Rectal smooth muscle tissue (tissue), 1 donor: ENCODE data around the gene MAT1A.

Experiments
- H3K27ac ChIP-seq: one replicate; pipeline ENCODE4 v1.7.0; 2013; ENCODE audit warnings: low read depth, low read length, inconsistent platforms
- H3K27me3 ChIP-seq: one replicate; pipeline ENCODE4 v1.7.0; 2013; ENCODE audit warnings: low read length; ENCODE audit not compliant: control insufficient read depth, insufficient read depth
- H3K36me3 ChIP-seq: one replicate; pipeline ENCODE4 v1.7.0; 2013; ENCODE audit warnings: low read length; ENCODE audit not compliant: control insufficient read depth, insufficient read depth
- H3K4me1 ChIP-seq: one replicate; pipeline ENCODE4 v1.7.0; 2013; ENCODE audit warnings: low read length; ENCODE audit not compliant: control insufficient read depth, insufficient read depth
- H3K4me3 ChIP-seq: one replicate; pipeline ENCODE4 v1.7.0; 2013; ENCODE audit warnings: low read length
- H3K9ac ChIP-seq: one replicate; pipeline ENCODE4 v1.7.0; 2013; ENCODE audit warnings: low read length

The MAT1A gene

DNA sequence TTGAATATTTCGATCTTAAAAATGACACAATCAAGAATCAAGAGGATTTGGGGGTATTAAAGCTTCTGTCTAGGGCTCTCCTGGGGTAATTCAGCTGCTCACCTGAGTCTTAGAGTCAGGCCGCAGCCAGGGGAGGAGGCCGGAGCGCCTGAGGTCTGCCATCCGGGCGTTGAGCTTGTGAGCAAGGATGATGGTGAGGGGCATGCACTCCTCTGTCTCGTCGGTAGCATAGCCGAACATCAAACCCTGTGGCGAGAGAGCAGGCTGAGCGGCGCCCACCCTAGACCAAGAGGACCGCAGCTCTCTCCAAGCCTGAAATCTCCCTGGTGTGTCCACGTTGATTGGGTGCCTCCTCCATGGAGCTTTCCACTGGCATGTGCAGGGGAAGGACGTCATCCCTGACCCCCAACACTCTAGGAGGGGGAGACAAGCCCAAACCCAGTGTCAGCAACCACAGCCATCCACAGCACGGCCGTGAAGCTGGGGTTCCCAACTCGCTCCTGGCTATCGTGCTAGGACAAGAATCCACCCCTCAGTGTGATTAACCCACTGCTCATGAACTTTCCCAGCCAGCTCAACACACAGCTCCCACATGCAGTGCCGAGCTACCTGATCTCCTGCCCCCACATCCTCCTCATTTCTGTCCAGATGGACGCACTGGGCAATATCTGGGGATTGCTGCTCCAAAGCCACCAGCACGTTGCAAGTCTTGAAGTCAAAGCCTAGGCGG, 9.2 kb downstream of the MAT1A start:
- H3K36me3 ChIP-seq = no peaks in the 10 kb centered on the region
- H3K27me3 ChIP-seq = no peaks in the 10 kb centered on the region
- no peaks in the 10 kb centered on the region for H3K4me1 ChIP-seq
- no peak overlapping the region for H3K27ac ChIP-seq
- no peak overlapping the region for H3K4me3 ChIP-seq
- no peak overlapping the region for H3K9ac ChIP-seq

DNA sequence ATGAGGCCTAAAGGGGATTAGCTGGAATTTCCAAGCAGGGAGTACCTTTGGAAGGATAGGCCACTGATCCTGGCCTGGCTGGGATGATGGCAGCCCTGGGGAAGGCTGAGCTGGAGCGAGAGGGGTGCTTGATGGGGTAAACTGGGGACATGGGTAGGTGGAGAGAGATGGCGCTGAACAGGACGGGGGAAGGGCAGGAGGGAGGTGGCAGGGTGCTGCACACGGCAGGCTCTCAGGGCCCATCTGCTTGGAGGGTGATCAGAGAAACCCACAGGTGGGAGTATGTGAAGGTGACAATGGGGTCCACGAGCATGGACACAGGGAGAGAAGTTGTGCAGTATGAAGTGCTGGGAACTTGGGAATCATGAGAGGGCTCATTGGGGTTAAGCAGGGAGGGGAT, 10.3 kb downstream of the MAT1A start:
- H3K4me3 ChIP-seq = no peak overlapping the region
- H3K9ac ChIP-seq = no peak overlapping the region
- H3K4me1 ChIP-seq = no peaks in the 10 kb centered on the region
- H3K36me3 ChIP-seq = no peaks in the 10 kb centered on the region
- H3K27me3 ChIP-seq = no peaks in the 10 kb centered on the region
- H3K27ac ChIP-seq = no peak overlapping the region

DNA sequence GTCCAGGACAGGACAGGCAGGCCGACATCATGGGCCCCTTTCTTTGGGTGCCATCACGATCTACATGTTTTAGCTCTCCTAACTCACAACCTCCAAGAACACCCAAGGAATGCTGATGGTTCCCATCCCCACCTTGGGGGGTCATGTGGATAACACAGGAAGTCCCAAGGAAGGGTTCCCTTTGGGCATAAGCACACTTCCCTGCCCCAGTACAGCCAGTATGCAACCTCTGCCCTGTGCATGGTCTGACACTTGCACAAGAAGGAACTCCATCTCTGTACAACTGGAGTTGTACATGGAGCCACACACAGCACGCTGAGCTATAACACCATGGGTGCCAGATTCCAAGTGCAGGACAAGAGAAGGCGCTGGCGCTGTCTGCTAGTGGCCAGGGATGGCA, 11.0 kb downstream of the MAT1A start:
- no peaks in the 10 kb centered on the region for H3K4me1 ChIP-seq
- H3K27ac ChIP-seq = no peak overlapping the region
- no peaks in the 10 kb centered on the region for H3K27me3 ChIP-seq
- no peak overlapping the region for H3K9ac ChIP-seq
- H3K4me3 ChIP-seq = no peak overlapping the region
- no peaks in the 10 kb centered on the region for H3K36me3 ChIP-seq

DNA sequence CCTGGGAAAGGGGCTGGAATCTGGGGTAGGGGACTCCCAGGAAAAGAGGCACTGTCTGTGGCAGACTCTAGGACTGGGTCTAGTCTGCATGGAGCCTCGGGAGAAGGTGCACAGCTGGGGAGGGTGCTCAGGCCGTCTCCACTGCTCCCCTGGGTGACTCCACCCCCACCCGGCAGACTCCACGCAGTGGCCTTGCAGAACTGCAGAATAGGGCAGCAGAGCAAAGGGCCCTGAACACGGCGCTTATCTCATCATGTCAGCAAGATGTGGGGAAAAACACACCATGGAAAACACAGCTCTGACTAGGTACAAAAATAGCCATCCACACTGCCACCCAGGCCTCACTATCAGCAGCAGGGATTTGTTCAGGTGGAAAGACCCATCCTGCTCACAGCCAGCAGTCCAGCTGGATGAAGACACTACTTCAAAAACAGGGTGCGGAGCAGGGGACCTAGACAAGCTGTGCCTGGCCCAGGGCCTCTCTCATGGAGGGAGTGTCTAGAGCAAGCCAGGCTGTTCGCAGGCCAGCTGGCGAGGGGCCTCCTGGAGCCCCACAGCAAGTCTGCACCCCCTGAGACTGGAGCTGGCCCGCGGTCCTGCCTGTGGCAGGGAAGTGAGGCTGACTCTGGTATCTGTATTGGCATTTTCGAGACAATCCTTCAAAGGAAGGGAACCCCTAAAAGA, 11.7 kb downstream of the MAT1A start:
- Histone ChIP-seq H3K9ac (no peak overlapping the region), H3K27me3 (no peaks in the 10 kb centered on the region), H3K4me3 (no peak overlapping the region), H3K36me3 (no peaks in the 10 kb centered on the region), H3K27ac (no peak overlapping the region), H3K4me1 (no peaks in the 10 kb centered on the region)

DNA sequence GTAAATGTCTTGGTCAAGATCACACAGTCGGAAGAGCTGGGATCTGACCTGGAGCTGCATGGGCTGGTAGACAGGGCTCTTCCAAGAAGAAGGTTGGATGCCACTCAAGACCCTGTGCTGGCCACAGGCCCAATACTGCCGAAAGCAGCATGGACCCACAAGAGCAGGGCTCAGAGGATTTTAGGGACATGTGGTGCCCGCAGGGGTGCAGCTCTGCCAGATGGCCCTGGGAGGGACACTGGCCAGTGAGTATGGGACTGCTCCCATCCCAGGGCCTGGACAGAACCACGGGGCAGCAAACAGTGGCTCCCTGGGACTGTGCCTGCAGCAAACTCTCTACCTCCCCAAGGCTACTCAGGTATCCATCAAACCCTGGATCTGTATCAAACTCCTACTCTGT, 12.4 kb downstream of the MAT1A start:
- Histone ChIP-seq H3K36me3 (no peaks in the 10 kb centered on the region), H3K9ac (no peak overlapping the region), H3K4me3 (no peak overlapping the region), H3K27me3 (no peaks in the 10 kb centered on the region), H3K4me1 (no peaks in the 10 kb centered on the region), H3K27ac (no peak overlapping the region)

DNA sequence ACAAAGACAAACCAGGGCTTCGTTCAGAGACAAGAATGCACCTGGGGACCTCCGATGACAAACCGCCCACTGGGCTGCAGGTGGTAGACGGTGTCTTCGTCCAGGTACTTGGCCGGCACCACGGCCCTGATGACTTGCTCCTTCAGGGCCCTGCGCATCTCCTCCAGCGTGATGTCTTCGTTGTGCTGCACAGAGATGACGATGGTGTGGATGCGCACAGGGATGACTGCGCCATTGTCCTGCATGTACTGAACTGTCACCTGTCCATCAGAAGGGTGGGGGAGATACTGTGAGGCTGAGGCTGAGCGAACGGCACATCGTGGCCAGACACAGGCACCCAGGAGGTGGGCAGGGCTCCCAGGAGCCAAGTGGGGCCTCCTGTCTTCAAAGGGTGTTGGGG, 13.1 kb downstream of the MAT1A start:
- H3K9ac ChIP-seq = no peak overlapping the region
- no peaks in the 10 kb centered on the region for H3K27me3 ChIP-seq
- H3K36me3 ChIP-seq = no peaks in the 10 kb centered on the region
- H3K4me3 ChIP-seq = no peak overlapping the region
- no peak overlapping the region for H3K27ac ChIP-seq
- no peaks in the 10 kb centered on the region for H3K4me1 ChIP-seq

DNA sequence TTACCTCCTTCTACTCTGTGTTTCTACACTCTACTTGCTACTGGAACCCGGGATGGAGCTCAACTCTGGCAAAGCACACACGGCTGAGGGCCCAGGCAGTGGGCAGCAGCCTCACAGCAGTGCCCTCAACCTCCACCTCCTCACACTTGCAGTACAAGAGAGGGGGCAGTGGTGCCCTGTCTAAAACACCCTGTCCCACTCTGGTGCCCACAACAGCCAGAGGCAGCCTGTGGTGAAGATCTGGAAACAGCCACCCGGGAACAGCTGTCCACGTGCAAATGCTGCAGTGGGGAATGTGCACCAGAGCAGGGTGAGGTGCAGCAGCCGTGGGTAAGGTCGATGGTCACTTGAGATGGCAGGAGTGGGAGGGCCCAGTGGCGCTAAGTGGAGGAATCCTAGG, 13.7 kb downstream of the MAT1A start:
- Histone ChIP-seq H3K4me3 (no peak overlapping the region), H3K4me1 (no peaks in the 10 kb centered on the region), H3K27ac (no peak overlapping the region), H3K27me3 (no peaks in the 10 kb centered on the region), H3K9ac (no peak overlapping the region), H3K36me3 (no peaks in the 10 kb centered on the region)

DNA sequence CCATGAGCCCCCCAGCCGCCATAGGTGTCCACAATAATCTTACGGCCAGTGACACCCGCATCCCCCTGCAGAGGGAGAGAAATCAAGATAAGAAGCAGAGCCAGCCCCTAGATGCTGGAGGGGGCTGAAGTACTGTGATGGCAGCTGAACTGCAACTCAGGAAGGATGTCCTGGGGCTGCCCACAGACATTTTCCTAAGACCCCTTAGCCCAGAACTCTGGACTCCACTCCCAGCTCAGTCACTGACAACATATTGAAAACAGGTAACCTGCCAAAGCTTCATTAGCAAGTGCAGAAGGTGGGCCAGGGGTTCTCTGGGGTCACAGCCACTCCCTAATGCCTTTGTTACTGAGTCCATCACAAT, 14.3 kb downstream of the MAT1A start:
- Histone ChIP-seq H3K4me3 (no peak overlapping the region), H3K27me3 (no peaks in the 10 kb centered on the region), H3K36me3 (no peaks in the 10 kb centered on the region), H3K9ac (no peak overlapping the region), H3K4me1 (no peaks in the 10 kb centered on the region), H3K27ac (no peak overlapping the region)

DNA sequence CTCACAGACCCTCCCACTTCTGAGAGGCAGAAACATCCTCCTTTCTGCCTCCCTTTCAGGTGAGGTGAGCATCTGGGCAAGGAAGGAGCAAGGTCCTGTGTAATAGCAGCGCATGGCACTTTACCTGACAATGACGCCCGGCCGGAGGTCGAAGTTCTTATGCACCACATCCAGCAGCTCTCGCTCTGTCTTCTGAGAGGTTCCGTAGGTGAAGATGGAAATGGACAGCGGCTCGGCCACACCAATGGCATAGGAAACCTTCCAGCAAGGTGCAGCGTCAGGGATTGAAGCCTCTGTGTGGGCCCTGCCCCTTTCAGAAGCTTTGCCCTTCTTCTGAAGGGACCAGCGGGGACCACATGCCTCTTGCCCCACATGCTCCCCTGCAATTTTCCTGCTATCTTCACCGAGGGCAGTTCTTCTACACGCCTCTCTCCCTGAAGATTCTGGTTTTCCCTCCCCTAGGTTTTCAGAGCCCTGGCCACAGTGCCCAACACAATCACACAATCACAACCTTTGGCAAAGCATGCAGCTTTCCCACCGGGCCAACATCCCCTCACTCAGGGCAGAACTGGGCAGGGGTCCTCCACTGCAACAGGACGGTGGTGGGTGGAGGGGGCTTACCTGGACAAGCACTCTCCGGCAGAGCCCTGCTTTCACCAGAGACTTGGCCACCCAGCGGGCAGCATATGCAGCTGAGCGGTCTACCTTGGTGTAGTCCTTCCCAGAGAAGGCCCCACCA, 14.9 kb downstream of the MAT1A start:
- Histone ChIP-seq H3K27ac (no peak overlapping the region), H3K27me3 (no peaks in the 10 kb centered on the region), H3K4me1 (no peaks in the 10 kb centered on the region), H3K4me3 (no peak overlapping the region), H3K36me3 (no peaks in the 10 kb centered on the region), H3K9ac (no peak overlapping the region)

DNA sequence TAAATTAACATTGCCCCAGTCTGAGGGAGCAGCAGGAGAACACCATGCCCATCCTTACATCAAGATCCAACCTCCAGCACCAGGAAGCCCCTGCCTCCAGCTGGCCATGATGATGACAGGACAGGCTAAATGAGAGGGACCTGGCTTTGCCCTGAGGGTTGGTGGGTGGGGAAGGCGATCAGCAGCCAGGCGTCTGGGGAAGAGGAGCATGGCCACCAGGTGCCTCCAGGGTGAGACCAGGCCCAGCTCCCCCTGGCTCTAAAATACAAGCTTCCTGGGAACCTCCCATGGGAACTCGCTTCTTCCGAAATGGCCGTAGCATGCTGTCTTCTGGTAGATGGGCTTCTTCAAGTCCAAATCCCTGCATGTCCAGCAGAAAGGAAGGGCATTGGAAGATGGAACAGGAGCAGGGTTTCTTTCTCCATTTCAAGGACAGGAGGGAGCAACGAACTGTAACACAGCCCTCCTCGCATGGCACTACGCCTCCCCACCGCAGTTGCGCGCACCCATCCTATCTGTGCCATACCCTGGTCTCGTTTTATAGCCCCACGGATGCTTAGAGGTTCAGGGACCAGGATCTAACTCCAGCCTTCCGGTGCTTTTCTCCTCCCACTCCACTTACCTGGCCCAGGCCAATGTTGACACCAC, 15.8 kb downstream of the MAT1A start:
- Histone ChIP-seq H3K4me3 (no peak overlapping the region), H3K27ac (no peak overlapping the region), H3K36me3 (no peaks in the 10 kb centered on the region), H3K27me3 (no peaks in the 10 kb centered on the region), H3K4me1 (no peaks in the 10 kb centered on the region), H3K9ac (no peak overlapping the region)

DNA sequence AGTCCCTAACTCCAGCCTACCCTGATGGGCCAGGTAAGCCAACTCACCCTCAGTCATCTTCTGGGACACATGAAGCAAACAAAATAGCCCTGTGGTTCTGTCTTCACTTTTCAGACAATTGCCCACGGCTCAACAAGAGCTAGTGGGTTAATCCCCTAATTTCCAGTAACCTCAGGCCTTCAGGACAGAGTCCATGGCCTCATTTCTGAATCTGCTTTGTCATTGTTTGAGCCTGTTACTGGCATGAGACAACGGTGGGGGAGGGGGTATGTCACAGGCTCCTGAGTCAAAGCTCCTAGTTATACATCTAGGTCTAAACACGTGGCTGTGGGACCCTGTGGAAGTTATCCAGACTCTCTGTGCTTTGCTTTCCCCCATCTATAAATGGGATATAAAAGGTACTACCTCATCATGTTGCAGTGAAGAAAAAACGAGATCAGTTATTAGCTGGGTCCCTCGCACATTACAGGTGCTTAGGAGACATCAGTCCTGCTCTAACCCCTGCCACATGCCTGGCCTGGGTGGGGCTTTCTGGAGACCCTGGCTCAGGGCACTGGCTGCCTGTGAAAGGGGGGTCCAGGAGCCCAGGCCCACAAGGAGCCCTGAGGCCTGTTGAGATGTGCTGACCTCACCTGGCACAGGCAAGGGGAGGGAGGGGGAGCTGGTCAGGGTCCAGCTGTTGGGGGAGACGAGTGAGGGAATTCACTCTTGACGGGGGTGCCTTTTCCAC, 16.5 kb downstream of the MAT1A start:
- no peak overlapping the region for H3K9ac ChIP-seq
- no peak overlapping the region for H3K27ac ChIP-seq
- H3K4me1 ChIP-seq = no peaks in the 10 kb centered on the region
- H3K36me3 ChIP-seq = no peaks in the 10 kb centered on the region
- H3K4me3 ChIP-seq = no peak overlapping the region
- no peaks in the 10 kb centered on the region for H3K27me3 ChIP-seq

DNA sequence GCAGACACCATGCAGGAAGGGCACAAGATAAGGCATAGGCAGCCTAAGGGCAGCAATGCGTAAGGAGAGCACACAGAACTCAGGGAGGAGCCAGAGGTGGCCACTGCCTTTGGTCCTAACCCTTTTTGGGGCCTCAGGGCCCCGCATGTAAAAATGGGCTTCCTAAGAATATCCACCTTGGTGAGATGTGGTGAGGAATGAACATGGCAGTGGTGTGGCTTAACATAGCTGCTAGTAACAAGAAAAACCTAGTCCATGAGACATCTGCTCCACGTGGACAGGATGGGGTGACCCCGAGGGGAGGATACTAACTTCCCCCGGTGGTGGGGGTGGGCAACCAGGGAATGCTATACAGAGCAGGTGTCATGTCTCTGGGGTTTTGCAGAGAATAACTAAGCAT, 18.0 kb downstream of the MAT1A start:
- no peak overlapping the region for H3K4me3 ChIP-seq
- no peak overlapping the region for H3K9ac ChIP-seq
- H3K4me1 ChIP-seq = no peaks in the 10 kb centered on the region
- H3K27me3 ChIP-seq = no peaks in the 10 kb centered on the region
- H3K27ac ChIP-seq = no peak overlapping the region
- H3K36me3 ChIP-seq = no peaks in the 10 kb centered on the region
